Measurements from ENCODE around the gene TMEM272.

DNA sequence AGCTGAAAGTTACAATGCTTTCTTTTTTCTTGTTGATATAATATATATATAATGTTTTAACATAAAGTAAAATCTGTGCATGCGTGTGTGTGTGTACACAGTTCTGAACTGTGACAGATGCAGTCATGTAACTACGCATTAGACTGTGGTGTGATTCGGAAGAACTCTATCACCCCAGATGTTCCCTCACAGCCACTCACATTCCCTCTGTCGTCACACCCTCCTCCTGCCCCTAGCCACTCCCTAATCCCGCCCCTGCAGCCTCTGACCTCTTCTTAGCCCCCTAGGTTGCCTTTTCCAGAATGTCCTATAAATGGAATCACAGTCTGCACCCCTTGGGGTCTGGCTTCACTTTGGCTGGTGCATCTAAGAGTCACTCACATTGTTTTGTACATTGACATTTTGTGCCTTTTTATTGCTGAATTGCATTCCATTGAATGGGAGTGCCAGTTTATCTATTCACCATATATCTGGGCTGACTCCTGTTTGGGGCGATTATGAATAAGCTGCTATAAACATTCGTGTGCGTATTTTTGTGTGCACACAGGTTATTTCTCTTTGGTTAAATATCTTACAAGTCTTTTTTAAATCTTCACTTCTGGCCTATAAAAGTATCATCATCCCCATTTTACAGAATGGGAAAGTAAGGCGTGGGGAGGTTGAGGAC, 61.4 kb downstream of the TMEM272 start:
- TF ChIP-seq, protein P1, sequence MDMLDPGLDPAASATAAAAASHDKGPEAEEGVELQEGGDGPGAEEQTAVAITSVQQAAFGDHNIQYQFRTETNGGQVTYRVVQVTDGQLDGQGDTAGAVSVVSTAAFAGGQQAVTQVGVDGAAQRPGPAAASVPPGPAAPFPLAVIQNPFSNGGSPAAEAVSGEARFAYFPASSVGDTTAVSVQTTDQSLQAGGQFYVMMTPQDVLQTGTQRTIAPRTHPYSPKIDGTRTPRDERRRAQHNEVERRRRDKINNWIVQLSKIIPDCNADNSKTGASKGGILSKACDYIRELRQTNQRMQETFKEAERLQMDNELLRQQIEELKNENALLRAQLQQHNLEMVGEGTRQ (IDR thresholded peaks at IDR 0.05; ENCODE audit: low read depth, low read length), result no peak
- TF ChIP-seq FOS (IDR thresholded peaks at IDR 0.05; ENCODE audit: low read depth, low read length), result no peak
- TF ChIP-seq POLR2A (IDR thresholded peaks at IDR 0.05; ENCODE audit: low read depth, low read length), result no peak
- TF ChIP-seq CTCF (conservative IDR thresholded peaks at IDR 0.05; ENCODE audit: low read depth, low read length), result no peak
- TF ChIP-seq RAD21 (IDR thresholded peaks at IDR 0.05; ENCODE audit: low read length), result no peak
- no peak for TF ChIP-seq SMC3 (IDR thresholded peaks at IDR 0.05; ENCODE audit: low read depth, low read length)
- no peak for TF ChIP-seq NFE2L2 (IDR thresholded peaks at IDR 0.05; ENCODE audit: low read depth, low read length)
- TF ChIP-seq CEBPB (IDR thresholded peaks at IDR 0.05; ENCODE audit: low read depth, low read length), result no peak
- no peak for TF ChIP-seq MAZ (IDR thresholded peaks at IDR 0.05; ENCODE audit: borderline replicate concordance, low read depth, low read length)
- TF ChIP-seq MXI1 (IDR thresholded peaks at IDR 0.05; ENCODE audit: borderline replicate concordance, low read depth, low read length), result no peak
